NK-92 (cell line): ENCODE data around the gene GARIN1A.
"Not testable (repeated sequence)": the region's sequence is repeated elsewhere in the genome, so short reads cannot be mapped to it uniquely, and the experiment has no call there.

ENCODE experiments used
- DNase-seq: peaks from one replicate; lab custom pipeline; 2025; ENCODE audit not compliant: unreplicated experiment; lab: John Stamatoyannopoulos, UW

The GARIN1A gene

DNA sequence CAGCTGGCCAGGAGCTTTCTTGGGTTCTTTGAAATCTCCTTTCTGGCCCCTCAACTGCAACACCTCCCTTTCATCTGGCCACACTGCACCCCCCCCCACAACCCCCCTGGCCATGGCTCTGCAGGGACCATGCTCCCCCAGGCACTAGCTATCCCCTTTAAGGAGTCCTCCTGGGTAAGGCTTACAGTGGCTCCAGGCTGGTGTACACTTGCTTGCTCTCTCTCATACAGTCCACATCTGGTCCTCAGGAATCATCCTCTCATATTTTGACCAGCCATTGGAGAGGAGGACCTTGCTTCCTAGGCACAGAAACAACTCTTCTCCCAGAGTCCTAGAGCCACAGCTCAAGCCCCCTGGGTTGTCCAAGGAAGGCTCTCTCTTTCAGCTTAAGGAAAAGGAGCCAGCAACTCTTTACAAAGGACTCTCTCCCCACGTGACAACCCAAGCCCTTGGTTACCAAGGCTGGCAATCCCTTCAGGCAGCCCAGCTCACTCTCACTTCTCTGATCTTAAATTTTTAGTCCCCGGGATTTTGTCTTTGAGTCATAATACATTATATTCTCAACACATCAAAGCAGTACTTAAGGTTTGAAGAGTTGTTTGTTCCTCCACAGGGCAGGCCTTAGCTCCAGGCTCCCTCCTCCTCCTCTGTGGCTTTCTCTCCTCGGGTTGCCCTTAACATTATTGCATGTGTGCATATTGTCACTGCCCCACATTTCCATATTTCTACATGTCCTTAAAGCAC lies 9.9 kb downstream of the GARIN1A start:
- DNase-seq = no peak

DNA sequence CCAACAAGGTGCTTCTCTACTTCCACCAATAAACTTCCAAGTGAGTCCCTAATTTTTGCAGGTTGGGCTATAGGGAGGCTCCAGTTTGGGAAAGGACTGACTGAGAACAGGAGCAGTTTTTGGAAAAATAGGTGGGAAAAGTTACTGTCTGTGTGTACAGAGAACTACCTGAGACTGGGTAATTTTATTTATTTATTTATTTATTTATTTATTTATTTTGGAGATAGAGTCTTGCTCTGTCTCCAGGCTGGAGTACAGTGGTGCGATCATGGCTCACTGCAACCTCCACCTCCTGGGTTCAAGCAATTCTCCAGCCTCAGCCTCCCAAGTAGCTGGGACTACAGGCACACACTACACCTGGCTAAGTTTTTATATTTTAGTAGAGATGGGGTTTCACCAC lies 11.2 kb downstream of the GARIN1A start:
- not testable (repeated sequence) for DNase-seq

GRCh38 chr7:128683738-128684137 lies 11.6 kb downstream of the GARIN1A start:
- not testable (repeated sequence) for DNase-seq

DNA sequence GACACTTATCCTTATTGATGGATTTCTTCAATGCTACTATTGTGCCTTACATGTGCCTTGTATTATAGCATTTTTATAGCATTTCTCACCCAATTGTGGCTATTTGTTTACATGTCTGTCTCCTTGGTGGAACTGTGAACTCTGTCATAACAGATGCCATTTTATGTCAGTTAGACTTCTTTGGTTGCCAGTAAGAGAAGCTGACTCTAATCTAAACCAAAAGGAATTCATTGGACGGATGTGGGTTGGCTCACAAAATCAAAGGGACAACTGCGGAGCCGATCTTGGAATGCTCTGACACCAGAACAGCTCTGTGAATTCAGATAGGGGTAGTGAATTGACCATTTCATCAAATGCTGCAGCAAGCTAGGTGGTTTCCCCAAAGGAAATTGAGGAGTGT lies 15.0 kb downstream of the GARIN1A start:
- DNase-seq = no peak

- no peak for DNase-seq
Observed at GRCh38 chr7:128688492-128688891, 16.4 kb downstream of the GARIN1A start.

DNA sequence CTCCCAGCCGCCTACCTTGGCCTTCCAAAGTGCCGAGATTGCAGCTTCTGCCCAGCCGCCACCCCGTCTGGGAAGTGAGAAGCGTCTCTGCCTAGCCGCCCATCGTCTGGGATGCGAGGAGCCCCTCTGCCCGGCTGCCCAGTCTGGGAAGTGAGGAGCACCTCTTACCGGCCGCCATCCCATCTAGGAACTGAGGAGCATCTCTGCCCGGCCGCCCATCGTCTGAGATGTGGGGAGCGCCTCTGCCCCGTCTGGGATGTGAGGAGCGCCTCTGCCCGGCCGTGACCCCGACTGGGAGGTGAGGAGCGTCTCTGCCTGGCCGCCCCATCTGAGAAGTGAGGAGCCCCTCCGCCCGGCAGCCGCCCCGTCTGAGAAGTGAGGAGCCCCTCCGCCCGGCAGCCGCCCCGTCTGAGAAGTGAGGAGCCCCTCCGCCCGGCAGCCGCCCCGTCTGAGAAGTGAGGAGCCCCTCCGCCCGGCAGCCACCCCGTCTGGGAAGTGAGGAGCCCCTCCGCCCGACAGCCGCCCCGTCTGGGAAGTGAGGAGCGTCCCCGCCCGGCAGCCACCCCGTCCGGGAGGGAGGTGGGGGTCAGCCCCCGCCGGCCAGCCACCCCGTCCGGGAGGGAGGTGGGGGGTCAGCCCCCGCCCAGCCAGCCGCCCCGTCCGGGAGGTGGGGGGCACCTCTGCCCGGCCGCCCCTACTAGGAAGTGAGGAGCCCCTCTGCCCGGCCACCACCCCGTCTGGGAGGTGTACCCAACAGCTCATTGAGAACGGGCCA lies 17.3 kb downstream of the GARIN1A start:
- DNase-seq = not testable (repeated sequence)

GRCh38 chr7:128691227-128691626 lies 19.1 kb downstream of the GARIN1A start:
- no peak for DNase-seq

DNA sequence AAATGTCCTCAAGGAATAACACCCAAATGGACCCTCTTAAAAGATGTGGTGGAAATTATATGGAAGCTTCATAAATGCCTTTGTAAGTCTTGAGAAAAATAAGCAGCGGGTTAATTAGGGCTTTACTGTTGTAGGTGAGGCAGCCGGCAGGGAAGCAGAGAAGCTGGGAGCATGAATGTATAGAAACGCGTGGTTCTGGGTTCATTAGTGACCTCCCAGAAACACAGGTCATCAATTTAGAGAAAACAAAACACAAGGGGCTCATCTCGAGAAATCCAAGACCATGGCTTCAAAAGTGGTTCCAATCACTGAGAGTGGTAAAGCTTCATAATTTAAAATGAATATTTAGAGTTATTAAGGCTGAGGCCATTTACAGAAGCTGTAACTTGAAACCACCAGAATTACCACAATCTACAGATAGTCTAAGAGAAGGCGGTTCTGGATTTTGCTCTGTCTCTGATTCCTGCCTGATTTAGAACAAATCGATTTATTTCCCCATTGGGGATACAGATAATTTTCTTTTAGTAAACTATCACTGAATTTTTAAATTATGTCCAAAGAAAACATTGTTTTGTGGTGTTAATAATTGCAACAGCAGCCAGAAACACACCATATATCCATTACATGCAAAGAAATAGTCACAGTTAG lies 20.7 kb downstream of the GARIN1A start:
- DNase-seq = no peak

- DNase-seq = no peak
Observed at GRCh38 chr7:128693373-128694015, 21.4 kb downstream of the GARIN1A start.

DNA sequence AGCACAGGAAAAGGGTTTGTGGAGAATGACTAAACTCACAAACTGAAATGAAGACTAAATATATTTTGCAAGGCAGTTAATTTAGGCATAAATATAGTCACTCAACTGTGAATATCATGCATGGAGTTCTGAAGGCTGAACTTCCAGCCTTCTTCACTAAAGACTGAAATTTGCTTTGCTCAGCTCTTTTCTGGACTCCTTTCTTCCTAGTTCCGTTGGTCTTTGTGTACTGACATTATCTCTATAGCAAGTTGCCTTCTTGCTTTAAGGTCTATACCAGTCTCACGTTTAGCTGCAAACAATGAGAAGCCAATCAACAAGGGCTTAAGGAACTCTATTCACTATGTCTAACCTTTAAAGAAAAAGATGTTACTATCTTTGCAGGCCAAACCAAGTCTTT lies 22.6 kb downstream of the GARIN1A start:
- no peak for DNase-seq

DNA sequence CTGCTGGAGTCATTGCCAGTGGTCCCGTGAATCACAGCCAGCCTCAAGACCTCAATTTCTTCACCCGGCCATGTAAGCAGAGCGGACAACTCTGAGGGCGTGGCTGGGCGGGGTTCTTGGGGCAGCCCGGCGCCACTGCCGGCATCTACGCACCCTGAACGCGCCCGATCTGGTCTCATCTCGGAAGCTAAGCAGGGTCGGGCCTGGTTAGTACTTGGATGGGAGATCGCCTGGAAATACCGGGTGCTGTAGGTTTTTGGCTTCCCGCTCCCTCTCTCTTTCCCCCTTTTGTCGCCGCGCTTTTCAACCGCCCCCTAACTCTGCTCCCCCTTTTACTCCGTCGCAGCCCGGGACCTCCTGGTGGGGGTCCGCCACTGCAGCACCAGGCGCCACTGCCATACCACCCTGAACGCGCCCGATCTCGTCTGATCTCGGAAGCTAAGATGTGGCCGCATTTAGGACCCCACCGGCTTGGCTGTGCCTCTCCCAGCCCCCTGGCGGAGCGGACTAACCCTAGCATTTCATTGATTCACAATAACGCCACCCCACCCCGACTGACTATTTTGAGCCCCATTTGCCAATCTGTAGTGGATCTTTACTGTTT lies 25.3 kb downstream of the GARIN1A start:
- DNase-seq = no peak

GRCh38 chr7:128699196-128699712 lies 27.2 kb downstream of the GARIN1A start:
- no peak for DNase-seq

DNA sequence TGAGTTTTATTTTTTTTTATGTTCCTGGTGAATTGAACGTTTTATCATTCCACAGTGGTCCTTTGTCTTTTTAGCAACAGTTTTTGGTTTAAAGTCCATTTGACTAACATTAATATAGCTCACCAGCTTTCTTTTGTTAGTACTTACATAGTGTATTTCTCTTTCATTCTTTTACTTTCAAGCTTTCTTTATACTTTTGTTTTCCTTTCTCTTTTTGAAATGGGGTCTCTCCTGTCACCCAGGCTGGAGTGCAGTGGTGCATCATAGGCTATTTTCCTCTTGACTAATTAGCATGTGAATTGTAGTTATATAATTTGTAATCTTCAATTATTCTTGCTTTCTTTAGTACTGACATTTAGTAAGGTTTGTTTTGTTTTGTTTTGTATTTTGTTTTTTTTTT lies 27.8 kb downstream of the GARIN1A start:
- no peak for DNase-seq

GRCh38 chr7:128701062-128701785 lies 29.1 kb downstream of the GARIN1A start:
- no peak for DNase-seq

GRCh38 chr7:128703609-128704241 lies 31.6 kb downstream of the GARIN1A start:
- no peak for DNase-seq

GRCh38 chr7:128705891-128706333 lies 33.8 kb downstream of the GARIN1A start:
- no peak for DNase-seq

DNA sequence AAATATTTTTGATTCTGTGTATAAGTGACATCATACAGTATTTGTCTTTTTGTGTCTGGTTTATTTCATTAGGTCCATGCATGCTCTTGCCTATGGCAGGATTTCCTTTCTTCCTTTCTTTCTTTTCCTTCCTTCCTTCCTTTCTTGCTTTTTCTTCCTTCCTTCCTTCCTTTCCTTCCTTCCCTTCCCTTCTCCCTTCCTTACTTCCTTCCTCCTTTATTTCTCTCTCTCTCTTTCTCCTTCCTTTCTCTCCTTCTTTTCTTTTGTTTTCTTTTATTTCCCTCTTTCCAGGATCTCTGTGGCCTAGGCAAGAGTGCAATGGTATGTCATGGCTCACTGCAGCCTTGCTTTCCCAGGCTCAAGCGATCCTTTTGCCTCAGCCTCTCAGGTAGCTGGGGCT lies 35.7 kb downstream of the GARIN1A start:
- DNase-seq = no peak

DNA sequence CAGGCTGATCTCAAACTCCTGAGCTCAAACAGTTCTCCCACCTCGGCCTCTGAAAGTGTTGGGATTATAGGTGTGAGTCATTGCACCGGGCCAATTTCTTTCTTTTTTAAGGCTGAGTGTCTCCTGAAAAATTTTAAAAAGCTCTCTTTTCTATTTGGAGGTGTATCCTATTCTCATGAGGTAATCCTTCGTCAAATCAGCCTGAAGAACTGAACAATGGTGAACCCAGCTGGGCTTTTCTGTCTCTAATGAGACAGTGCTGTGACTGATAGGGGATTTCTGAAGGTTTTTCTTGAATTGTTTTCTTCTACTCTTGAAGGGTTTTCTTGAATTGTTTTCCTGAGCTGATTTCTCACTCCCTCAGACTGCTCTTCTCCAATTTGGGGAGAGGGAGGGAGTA lies 36.1 kb downstream of the GARIN1A start:
- DNase-seq = no peak

GRCh38 chr7:128708824-128709223 lies 36.7 kb downstream of the GARIN1A start:
- DNase-seq = no peak

DNA sequence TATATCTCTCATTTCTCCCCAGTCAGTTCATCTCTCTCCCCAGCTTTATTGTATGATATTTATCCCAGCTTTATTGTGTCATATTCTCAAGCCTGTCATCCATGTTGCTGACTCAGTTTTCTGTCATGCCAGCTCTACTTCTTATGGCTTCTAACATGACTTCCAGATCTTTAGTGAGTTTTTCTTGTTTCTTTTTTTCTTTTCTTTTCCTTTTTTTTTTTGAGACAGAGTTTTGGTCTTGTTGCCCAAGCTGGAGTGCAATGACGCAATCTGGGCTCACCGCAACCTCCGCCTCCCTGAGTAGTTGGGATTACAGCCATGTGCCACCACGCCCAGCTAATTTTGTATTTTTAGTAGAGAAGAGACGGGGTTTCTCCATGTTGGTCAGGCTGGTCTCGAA lies 38.4 kb downstream of the GARIN1A start:
- DNase-seq = no peak
